B cell (primary cell): Measurements from ENCODE around the gene THYN1. TPM values are rescaled to one million over a fixed set of nuclear protein-coding genes. Genes with fewer than 3 reads are reported as not detected.
A peak's percentile ranks its signal among the peaks of the same experiment; 100 is the strongest.

Experiments
- ATAC-seq: fragments of 200-7000 bp; cut with Tn5 transposase; one replicate; pipeline ENCODE4 v1.10.0; 2021; ENCODE audit warnings: low read depth, mild to moderate bottlenecking, moderate number of reproducible peaks, moderate library complexity
- CTCF ChIA-PET: fragments of 350-600 bp; sonication (Branson Sonifier 250); formaldehyde crosslinking; loops from one replicate; lab custom pipeline; 2021; ENCODE audit warnings: antibody characterized with exemption, inconsistent platforms; lab: Charles Lee
- POLR2A ChIA-PET: fragments of 350-600 bp; sonication (Branson Sonifier 250); formaldehyde crosslinking; loops from one replicate; lab custom pipeline; 2021; ENCODE audit warnings: antibody characterized with exemption; lab: Charles Lee
- DNase-seq: peaks from one replicate; pipeline ENCODE4 v3.0.0; 2013
- H2AFZ ChIP-seq: 2 replicates; pipeline ENCODE4 v1.6.1; 2012; ENCODE audit warnings: mild to moderate bottlenecking, low read depth, low read length; ENCODE audit not compliant: insufficient read depth, poor library complexity, severe bottlenecking
- H3K27ac ChIP-seq, 2 donors: 1 replicate in 1 of 2; 2 replicates in 1 of 2; pipeline ENCODE4 v1.5.1; 2012 to 2013; ENCODE audit warnings: low read length in 2 of 2, mild to moderate bottlenecking in 2 of 2, moderate library complexity in 1 of 2
- H3K27me3 ChIP-seq, 4 experiments: fragments of 200-600 bp in 1 of 4; sonication (generic) in 1 of 4; replicated peaks in 1 of 4; 1 replicate in 2 of 4; 2 replicates in 2 of 4; pipeline versions ENCODE4 v1.6.1 to v1.7.0; 2013 to 2016; ENCODE audit warnings: low read length in 3 of 4, mild to moderate bottlenecking in 2 of 4, mixed read lengths in 1 of 4, moderate library complexity in 1 of 4; ENCODE audit not compliant: insufficient read depth in 4 of 4, control insufficient read depth in 3 of 4; ENCODE audit errors: control extremely low read depth in 1 of 4
- H3K36me3 ChIP-seq, 2 experiments: replicated peaks in 1 of 2; 1 replicate in 1 of 2; 2 replicates in 1 of 2; pipeline versions ENCODE4 v1.6.1 to v1.7.1; 2013; ENCODE audit warnings: low read length in 1 of 2; ENCODE audit not compliant: insufficient read depth in 2 of 2, control insufficient read depth in 1 of 2; ENCODE audit errors: control extremely low read depth in 1 of 2, extremely low read depth in 1 of 2
- H3K4me1 ChIP-seq, 2 donors: fragments of 200-600 bp in 1 of 2; sonication (generic) in 1 of 2; 1 replicate in 1 of 2; 2 replicates in 1 of 2; pipeline versions ENCODE4 v1.5.1 to v1.6.1; 2013 to 2017; ENCODE audit warnings: low read length in 2 of 2; ENCODE audit not compliant: control insufficient read depth in 2 of 2, insufficient read depth in 2 of 2
- H3K4me2 ChIP-seq: replicated peaks from 2 replicates; pipeline ENCODE3; 2012; ENCODE audit warnings: mild to moderate bottlenecking, low read depth, low read length; ENCODE audit not compliant: poor library complexity, severe bottlenecking
- H3K4me3 ChIP-seq, 5 experiments: fragments of 200-600 bp in 1 of 5; sonication (generic) in 1 of 5; 1 replicate in 3 of 5; 2 replicates in 2 of 5; pipeline versions ENCODE4 v1.5.1 to v1.7.0; 2011 to 2016; ENCODE audit warnings: low read length in 4 of 5, mild to moderate bottlenecking in 4 of 5, low read depth in 2 of 5, control low read depth in 1 of 5, moderate library complexity in 1 of 5; ENCODE audit not compliant: insufficient read depth in 1 of 5; ENCODE audit errors: control extremely low read depth in 1 of 5, extremely low read depth in 1 of 5
- H3K79me2 ChIP-seq: fragments of 200-600 bp; sonication (generic); one replicate; pipeline ENCODE4 v1.6.0; 2016; ENCODE audit warnings: low read length; ENCODE audit not compliant: control insufficient read depth, insufficient read depth
- H3K9ac ChIP-seq: fragments of 200-600 bp; sonication (generic); 2 replicates; pipeline ENCODE4 v1.6.1; 2017; ENCODE audit warnings: mild to moderate bottlenecking, low read length, moderate library complexity
- H3K9me3 ChIP-seq, 3 donors: one replicate each; pipeline versions ENCODE4 v1.6.1 to v1.7.1; 2013; ENCODE audit warnings: low read length in 2 of 3; ENCODE audit not compliant: control insufficient read depth in 2 of 3, insufficient read depth in 1 of 3; ENCODE audit errors: control extremely low read depth in 1 of 3
- H4K20me1 ChIP-seq: 2 replicates; pipeline ENCODE4 v1.6.0; 2012; ENCODE audit warnings: mild to moderate bottlenecking, low read length; ENCODE audit not compliant: insufficient read depth, control insufficient read depth, poor library complexity, severe bottlenecking
- H3K27ac Mint-ChIP-seq: one replicate; pipeline ENCODE4 v1.8.0; 2021; ENCODE audit warnings: mixed read lengths
- H3K27me3 Mint-ChIP-seq: one replicate; pipeline ENCODE4 v1.8.0; 2021; ENCODE audit warnings: mixed read lengths
- H3K4me1 Mint-ChIP-seq: one replicate; pipeline ENCODE4 v1.8.0; 2021; ENCODE audit warnings: mixed read lengths
- H3K4me3 Mint-ChIP-seq: one replicate; pipeline ENCODE4 v1.8.0; 2021; ENCODE audit warnings: mixed read lengths
- H3K9me3 Mint-ChIP-seq: one replicate; pipeline ENCODE4 v1.8.0; 2022; ENCODE audit warnings: mixed read lengths; ENCODE audit not compliant: insufficient read depth
- CTCF ChIP-seq: fragments of 200-600 bp; IDR thresholded peaks from one replicate; pipeline ENCODE4 v1.8.0; 2022; ENCODE audit warnings: antibody characterized with exemption, mild to moderate bottlenecking
- EZH2 ChIP-seq: IDR thresholded peaks from 2 replicates; pipeline ENCODE4 v1.6.1; 2012; ENCODE audit warnings: borderline replicate concordance, low read depth, mild to moderate bottlenecking, moderate library complexity, low read length; ENCODE audit not compliant: insufficient read depth, poor library complexity, severe bottlenecking
- WGBS: methylation state at CpG from one replicate; pipeline ENCODE4 v1.1.5; 2013; ENCODE audit warnings: missing lambda C conversion rate; ENCODE audit not compliant: insufficient coverage; 5-methylcytosine and 5-hydroxymethylcytosine counted together
- intact Hi-C: fragments of 100-400 bp; cut with micrococcal nuclease; formaldehyde crosslinking; loops from one replicate; pipeline ENCODE4 v1.10.0; 2022
- polyA plus RNA-seq: library from polyadenylated mRNA; depleted of rRNA; stranded (reverse); fragments of >200 nt; gene quantifications from 2 replicates; pipeline ENCODE4 v1.2.3, GENCODE V29; 2012
- total RNA-seq, 2 donors: library from RNA; stranded (reverse); fragments of 120-200 nt in 1 of 2; gene quantifications; 1 replicate in 1 of 2; 2 replicates in 1 of 2; pipeline versions ENCODE4 v1.2.3 to v1.2.4, GENCODE V29; 2013 to 2022

The THYN1 gene
- total and polyA plus RNA-seq, 2 donors (not counting 1 experiment from before 2014, with no cell fraction given), result 36.3 to 38.4 TPM

- Histone ChIP-seq H2AFZ (peak overlapping the region; percentile 95), H3K4me3 (peak overlapping the region; percentile 81 to 100 (median 93)), H3K9me3 (no peaks in the 10 kb centered on the region), H3K36me3 (peaks cover 0 to 29% of the 10 kb centered on the region in 2 experiments), H3K9ac (peak overlapping the region; percentile 82), H4K20me1 (no peaks in the 10 kb centered on the region), H3K4me1 (peaks cover 10 to 15% of the 10 kb centered on the region in 2 donors), H3K27ac (no peak overlapping the region), H3K79me2 (peaks cover 7% of the 10 kb centered on the region), H3K27me3 (no peaks in the 10 kb centered on the region), H3K4me2 (peak overlapping the region; percentile 94)
- H3K27ac Mint-ChIP-seq, result peak overlapping the region; percentile 18
- intact Hi-C loops, result loop anchor here (1.0 to 2.0 kb wide), 5 partner anchors 24 to 183 kb away; partner anchors contain the start of genes GLB1L2, JAM3 and VPS26B
- ChIA-PET POLR2A (interaction anchor here (1.4 kb wide), 1 partner anchor 28 kb away, joined by 6 read pairs; the partner anchor contains the start of genes NCAPD3 and VPS26B), CTCF (interaction anchor here (1.0 to 3.3 kb wide), 8 partner anchors 9 to 42 kb away, joined by 3 to 14 read pairs (median 4); partner anchors contain the start of genes NCAPD3 and VPS26B)
- no peak for TF ChIP-seq EZH2
- TF ChIP-seq CTCF, result no peak
- ATAC-seq (no peak), DNase-seq (no peak)
- peaks cover 28% of the 10 kb centered on the region for H3K4me1 Mint-ChIP-seq
- peak overlapping the region; percentile 91 for H3K4me3 Mint-ChIP-seq
- no peaks in the 10 kb centered on the region for H3K9me3 Mint-ChIP-seq
- H3K27me3 Mint-ChIP-seq, result no peaks in the 10 kb centered on the region
- whole genome bisulfite sequencing, result 12% methylated on average over 18 of the region's 27 CpGs
Observed at GRCh38 chr11:134252346-134253187, 585 bp downstream of the THYN1 start.

GRCh38 chr11:134250675-134251074 is 2.5 kb downstream of the THYN1 start:
- H3K9me3 Mint-ChIP-seq, result no peaks in the 10 kb centered on the region
- H3K27me3 ChIP-seq, result no peaks in the 10 kb centered on the region
- POLR2A ChIA-PET, result no interaction called here
- no peak overlapping the region for H3K27ac ChIP-seq
- no peak overlapping the region for H3K4me3 ChIP-seq
- DNase-seq (no peak), ATAC-seq (no peak)
- no peak overlapping the region for H3K4me2 ChIP-seq
- H3K9me3 ChIP-seq, result no peaks in the 10 kb centered on the region
- peaks cover 28% of the 10 kb centered on the region for H3K4me1 Mint-ChIP-seq
- no peak overlapping the region for H3K27ac Mint-ChIP-seq
- no peak overlapping the region for H3K4me3 Mint-ChIP-seq
- peaks cover 10 to 15% of the 10 kb centered on the region in 2 donors for H3K4me1 ChIP-seq
- H3K9ac ChIP-seq, result no peak overlapping the region
- H3K36me3 ChIP-seq, result peaks cover 0 to 44% of the 10 kb centered on the region in 2 experiments
- no peaks in the 10 kb centered on the region for H4K20me1 ChIP-seq
- no peaks in the 10 kb centered on the region for H3K27me3 Mint-ChIP-seq
- intact Hi-C loops, result no loop called here
- peaks cover 7% of the 10 kb centered on the region for H3K79me2 ChIP-seq
- TF ChIP-seq CTCF, result no peak
- no peak for TF ChIP-seq EZH2
- 91% methylated on average over 2 of the region's 2 CpGs for WGBS
- CTCF ChIA-PET, result interaction anchor here (0.7 to 2.1 kb wide), 5 partner anchors 26 to 200 kb away, joined by 3 to 8 read pairs (median 3); partner anchors contain the start of genes NCAPD3 and VPS26B
- no peak overlapping the region for H2AFZ ChIP-seq
